Endothelial cell of umbilical vein (primary cell): ENCODE results near the gene KIR3DL1. TPM values are rescaled to one million over a fixed set of nuclear protein-coding genes. Genes with fewer than 3 reads are reported as not detected.
"Not testable (repeated sequence)": the region's sequence is repeated elsewhere in the genome, so short reads cannot be mapped to it uniquely, and the experiment has no call there.

Experiments
- BruUV-seq: library from RNA; stranded (reverse); fragments of 400-500 nt; replicated peaks from 2 replicates; lab custom pipeline; 2021; lab: Mats Ljungman, UMichigan
- CTCF ChIA-PET: fragments of 300-600, 350-600 bp; sonication (Branson Sonifier 250); formaldehyde crosslinking; loops from one replicate; lab custom pipeline; 2021; ENCODE audit warnings: antibody characterized with exemption, inconsistent platforms; lab: Charles Lee
- POLR2A ChIA-PET: fragments of 300-600, 350-600 bp; sonication (Branson Sonifier 250); formaldehyde crosslinking; loops from one replicate; lab custom pipeline; 2021; ENCODE audit warnings: antibody characterized with exemption, inconsistent platforms; lab: Charles Lee
- DNase-seq: peaks from one replicate; pipeline ENCODE4 v3.0.0-alpha.2; 2011; ENCODE audit warnings: low read depth, low spot score
- FAIRE-seq: peaks from 2 replicates; lab custom pipeline; 2011; peaks lifted over from hg19 to GRCh38; lab: Jason Lieb, UNC
- H2AFZ ChIP-seq: 2 replicates; pipeline ENCODE4 v1.6.0; 2012; ENCODE audit warnings: low read depth, low read length, control low read depth, inconsistent platforms
- H3K27ac ChIP-seq: 2 replicates; pipeline ENCODE4 v1.5.1; 2011; ENCODE audit warnings: low read depth, mild to moderate bottlenecking, control low read depth, low read length, moderate library complexity; ENCODE audit not compliant: insufficient read depth
- H3K27me3 ChIP-seq, 2 experiments: 2 replicates each; pipeline versions ENCODE4 v1.6.0 to v1.6.1; 2011; ENCODE audit warnings: low read length in 2 of 2, mixed read lengths in 1 of 2; ENCODE audit not compliant: control insufficient read depth in 2 of 2, insufficient read depth in 2 of 2
- H3K36me3 ChIP-seq, 2 experiments: 2 replicates in 1 of 2; 3 replicates in 1 of 2; pipeline ENCODE4 v1.5.1; 2011; ENCODE audit warnings: low read length in 2 of 2, mild to moderate bottlenecking in 1 of 2, moderate library complexity in 1 of 2; ENCODE audit not compliant: control insufficient read depth in 2 of 2, insufficient read depth in 2 of 2; ENCODE audit errors: extremely low read depth in 1 of 2
- H3K4me1 ChIP-seq: 3 replicates; pipeline ENCODE4 v1.5.1; 2011; ENCODE audit warnings: mild to moderate bottlenecking, low read length; ENCODE audit not compliant: control insufficient read depth, insufficient read depth; ENCODE audit errors: extremely low read depth
- H3K4me2 ChIP-seq: 2 replicates; pipeline ENCODE4 v1.6.1; 2011; ENCODE audit warnings: low read length, control low read depth, mixed read lengths; ENCODE audit not compliant: insufficient read depth
- H3K4me3 ChIP-seq, 3 experiments: fragments of 200-600 bp in 1 of 3; sonication (generic), shearing (Covaris generic) in 1 of 3; replicated peaks in 1 of 3; 2 replicates each; pipeline ENCODE4 v1.5.1; 2011 to 2016; ENCODE audit warnings: control low read depth in 3 of 3, low read length in 3 of 3, mild to moderate bottlenecking in 2 of 3, inconsistent platforms in 1 of 3, low read depth in 1 of 3, moderate library complexity in 1 of 3; ENCODE audit not compliant: insufficient read depth in 1 of 3
- H3K79me2 ChIP-seq: 2 replicates; pipeline ENCODE4 v1.6.0; 2012; ENCODE audit warnings: low read length, inconsistent platforms; ENCODE audit not compliant: control insufficient read depth, insufficient read depth
- H3K9ac ChIP-seq: replicated peaks from 2 replicates; pipeline ENCODE3; 2011; ENCODE audit warnings: low read length, control low read depth; ENCODE audit not compliant: insufficient read depth; ENCODE audit errors: extremely low read depth
- H3K9me1 ChIP-seq: replicated peaks from 3 replicates; pipeline ENCODE4 v1.6.0; 2011; ENCODE audit warnings: mild to moderate bottlenecking, low read length; ENCODE audit not compliant: control insufficient read depth, insufficient read depth; ENCODE audit errors: extremely low read depth
- H3K9me3 ChIP-seq: replicated peaks from 2 replicates; pipeline ENCODE4 v1.5.1; 2012; ENCODE audit warnings: low read length, inconsistent platforms; ENCODE audit not compliant: control insufficient read depth, insufficient read depth
- H4K20me1 ChIP-seq: replicated peaks from 2 replicates; pipeline ENCODE3; 2011; ENCODE audit warnings: mild to moderate bottlenecking, low read length; ENCODE audit not compliant: control insufficient read depth, insufficient read depth; ENCODE audit errors: extremely low read depth
- CTCF ChIP-seq, 2 donors: IDR thresholded peaks; 1 replicate in 1 of 2; 2 replicates in 1 of 2; pipeline ENCODE4 v1.5.1; 2011; ENCODE audit warnings: low read length in 2 of 2, mild to moderate bottlenecking in 2 of 2, moderate library complexity in 2 of 2, control low read depth in 1 of 2, inconsistent platforms in 1 of 2, low read depth in 1 of 2; ENCODE audit not compliant: insufficient read depth in 1 of 2; ENCODE audit errors: extremely low read depth in 1 of 2
- EZH2 ChIP-seq: IDR thresholded peaks from 2 replicates; pipeline ENCODE4 v1.6.1; 2012; ENCODE audit warnings: borderline replicate concordance, low read depth, mild to moderate bottlenecking, moderate library complexity, low read length, inconsistent platforms; ENCODE audit not compliant: severe bottlenecking
- FOS ChIP-seq: IDR thresholded peaks from 2 replicates; pipeline ENCODE4 v1.6.1; 2011; ENCODE audit warnings: mild to moderate bottlenecking, low read length, moderate library complexity, borderline replicate concordance; ENCODE audit not compliant: insufficient read depth
- GATA2 ChIP-seq: IDR thresholded peaks from 2 replicates; pipeline ENCODE4 v1.7.0; 2011; ENCODE audit warnings: low read depth, mild to moderate bottlenecking, moderate library complexity, mixed read lengths, low read length; ENCODE audit not compliant: insufficient read length, insufficient read depth
- JUN ChIP-seq: IDR thresholded peaks from 2 replicates; pipeline ENCODE4 v1.6.1; 2011; ENCODE audit warnings: borderline replicate concordance, low read depth; ENCODE audit not compliant: insufficient read length, insufficient read depth
- MAX ChIP-seq: IDR thresholded peaks from 2 replicates; pipeline ENCODE4 v1.6.1; 2011; ENCODE audit not compliant: insufficient read depth, insufficient read length
- MYC ChIP-seq: IDR thresholded peaks from one replicate; pipeline ENCODE4 v1.6.1; 2011; ENCODE audit warnings: mild to moderate bottlenecking, low read depth, low read length
- POLR2A ChIP-seq: IDR thresholded peaks from 2 replicates; pipeline ENCODE4 v1.6.1; 2012; ENCODE audit warnings: low read depth, mild to moderate bottlenecking, control low read depth, low read length
- POLR2AphosphoS5 ChIP-seq: IDR thresholded peaks from 2 replicates; pipeline ENCODE4 v1.6.1; 2012; ENCODE audit warnings: low read depth, mild to moderate bottlenecking, control low read depth, low read length, moderate library complexity; ENCODE audit not compliant: insufficient read depth
- dilution Hi-C: fragments of 300-500 bp; cut with MboI; formaldehyde crosslinking; loops from one replicate; pipeline ENCODE4 v1.15.0; 2019; ENCODE audit warnings: low sequenced_read_pairs; ENCODE audit not compliant: extremely low pct_ligation_motif_present
- intact Hi-C: fragments of 100-400 bp; cut with micrococcal nuclease; formaldehyde crosslinking; loops from one replicate; pipeline ENCODE4 v1.10.0; 2022
- polyA plus RNA-seq, 4 experiments: library from polyadenylated mRNA; depleted of rRNA in 3 of 4; stranded (reverse) in 3 of 4; unstranded in 1 of 4; fragments of >200 nt; gene quantifications; 2 replicates each; pipeline versions ENCODE4 v1.2.1 to v1.2.3, GENCODE V29; 2011 to 2012; ENCODE audit warnings: missing spikeins in 1 of 4
- total RNA-seq: library from RNA; stranded (reverse); gene quantifications from 2 replicates; pipeline ENCODE4 v1.2.3, GENCODE V29; 2021

KIR3DL1 gene
- total and polyA plus RNA-seq, 2 donors (not counting 3 experiments of a cell fraction or from before 2014, with no cell fraction given), result not detected

- ChIA-PET POLR2A (no interaction called here), CTCF (no interaction called here)
- intact Hi-C loops, result no loop called here
- no peaks in the 10 kb centered on the region for H3K79me2 ChIP-seq
- no peaks in the 10 kb centered on the region for H3K27me3 ChIP-seq
- no peaks in the 10 kb centered on the region for H3K36me3 ChIP-seq
- DNase-seq (no peak), FAIRE-seq (no peak)
- H2AFZ ChIP-seq, result no peak overlapping the region
- dilution Hi-C loops, result no loop called here
- BruUV-seq, result no TSS peak
- no peak overlapping the region for H3K27ac ChIP-seq
- H3K4me3 ChIP-seq, result no peak overlapping the region
- no peak overlapping the region for H3K4me2 ChIP-seq
- TF ChIP-seq EZH2, result no peak
- no peak for TF ChIP-seq CTCF (IDR thresholded peaks at IDR 0.05; ENCODE audit: extremely low read depth in 1 of 2, insufficient read depth in 1 of 2, low read depth in 1 of 2, low read length in 2 of 2)
- TF ChIP-seq FOS, result no peak
- no peak for TF ChIP-seq MYC
- TF ChIP-seq JUN, result no peak
- TF ChIP-seq MAX, result no peak
- no peak for TF ChIP-seq GATA2
- TF ChIP-seq POLR2AphosphoS5, result no peak
- no peak for TF ChIP-seq POLR2A
- H3K9ac ChIP-seq, result no peak overlapping the region
- no peaks in the 10 kb centered on the region for H3K4me1 ChIP-seq
- H3K9me3 ChIP-seq, result no peaks in the 10 kb centered on the region
- H3K9me1 ChIP-seq, result no peaks in the 10 kb centered on the region
- no peaks in the 10 kb centered on the region for H4K20me1 ChIP-seq
These were observed 9.8 kb upstream of the KIR3DL1 start for GRCh38 chr19:54806516-54806838.

- intact Hi-C loops, BruUV-seq, H3K4me1 ChIP-seq, H2AFZ ChIP-seq, CTCF ChIA-PET, H3K9me3 ChIP-seq, H3K27ac ChIP-seq, H3K9ac ChIP-seq, FAIRE-seq, DNase-seq, H3K36me3 ChIP-seq, H3K79me2 ChIP-seq, H4K20me1 ChIP-seq, dilution Hi-C loops, POLR2A ChIA-PET, H3K4me3 ChIP-seq, H3K9me1 ChIP-seq, H3K27me3 ChIP-seq, H3K4me2 ChIP-seq: not testable (repeated sequence)
These were observed 1.7 kb upstream of the KIR3DL1 start for GRCh38 chr19:54814571-54814970.
